Right kidney (tissue), 1 donor: ENCODE measurements around the gene BRD3.

Source experiments
- DNase-seq: peaks from one replicate; pipeline ENCODE4 v3.0.0-alpha.2; 2016

Gene BRD3

DNA sequence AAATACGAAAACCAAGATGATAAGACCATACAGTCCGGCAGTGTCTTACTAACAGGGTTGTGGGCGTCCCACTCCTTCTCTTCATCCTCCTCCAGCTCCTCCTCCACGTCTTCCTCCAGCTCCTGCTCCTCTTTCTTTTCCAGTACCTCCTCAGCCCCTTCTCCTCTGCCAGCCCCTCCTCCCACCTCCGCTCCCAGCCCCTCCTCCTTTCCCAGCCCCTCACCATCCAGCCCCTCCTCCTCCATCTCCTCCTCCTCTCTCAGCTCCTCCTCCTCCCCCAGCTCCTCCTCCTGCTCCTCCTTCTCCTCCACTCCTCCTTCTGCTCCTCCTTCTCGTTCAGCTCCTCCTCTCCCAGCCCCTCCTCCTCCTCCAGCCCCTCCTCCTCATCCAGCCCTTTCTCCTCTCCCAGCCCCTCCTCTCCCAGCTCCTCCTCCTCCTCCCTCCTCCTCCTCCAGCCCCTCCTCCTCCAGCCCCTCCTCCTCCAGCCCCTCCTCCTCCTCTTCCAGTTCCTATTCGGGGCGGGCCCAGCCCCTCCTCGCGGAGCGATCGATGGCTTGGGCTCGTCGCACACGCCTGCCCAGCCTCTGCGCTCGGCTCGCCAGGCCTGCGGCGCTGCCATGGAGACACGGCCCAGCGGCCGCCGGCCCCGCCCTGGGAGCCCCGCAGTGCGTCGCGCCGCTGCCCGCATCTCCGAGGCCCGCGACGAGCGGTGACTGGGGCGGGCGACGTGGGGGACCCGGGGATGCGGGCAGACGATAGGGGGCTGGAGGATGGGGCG, 42.8 kb downstream of the BRD3 start, which contains the start of gene BRD3OS:
Gene BRD3OS (plus strand): TSS at position 654 of the 778 bp plus-strand sequence. CDS start 1,267 bp downstream, outside the sequence.
- peak; percentile 67 for DNase-seq

GRCh38 chr9:134024214-134024792, 43.5 kb downstream of the BRD3 start:
- no peak for DNase-seq

- no peak for DNase-seq
Observed at GRCh38 chr9:134014946-134015345, 52.9 kb downstream of the BRD3 start.

- DNase-seq = no peak
Observed at GRCh38 chr9:134011401-134011800, 56.4 kb downstream of the BRD3 start.

GRCh38 chr9:134010310-134011173, 57.3 kb downstream of the BRD3 start:
- no peak for DNase-seq

GRCh38 chr9:134007571-134007970, 60.3 kb downstream of the BRD3 start:
- no peak for DNase-seq

- DNase-seq = no peak
Observed at GRCh38 chr9:134007150-134007549, 60.7 kb downstream of the BRD3 start.

DNA sequence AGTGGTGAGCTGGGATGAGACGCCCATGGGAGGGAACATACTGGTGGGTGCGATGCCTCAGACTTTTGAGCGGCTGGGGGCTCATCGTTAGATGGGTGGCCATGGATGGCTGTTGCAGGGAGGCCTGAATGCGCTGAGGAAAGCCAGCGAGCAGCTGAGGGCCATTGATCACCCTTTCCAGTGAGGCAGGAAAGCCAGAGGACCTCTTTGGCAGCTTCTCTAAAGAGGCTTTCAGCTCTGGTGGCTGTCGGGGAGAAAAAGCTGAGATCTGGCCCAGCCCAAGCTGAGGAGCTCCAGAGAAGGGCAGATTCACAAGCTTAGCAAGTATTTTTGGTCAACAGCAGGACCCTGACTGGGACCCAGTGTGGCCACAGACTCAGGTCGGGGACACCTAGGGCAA, 62.4 kb downstream of the BRD3 start:
- no peak for DNase-seq

DNA sequence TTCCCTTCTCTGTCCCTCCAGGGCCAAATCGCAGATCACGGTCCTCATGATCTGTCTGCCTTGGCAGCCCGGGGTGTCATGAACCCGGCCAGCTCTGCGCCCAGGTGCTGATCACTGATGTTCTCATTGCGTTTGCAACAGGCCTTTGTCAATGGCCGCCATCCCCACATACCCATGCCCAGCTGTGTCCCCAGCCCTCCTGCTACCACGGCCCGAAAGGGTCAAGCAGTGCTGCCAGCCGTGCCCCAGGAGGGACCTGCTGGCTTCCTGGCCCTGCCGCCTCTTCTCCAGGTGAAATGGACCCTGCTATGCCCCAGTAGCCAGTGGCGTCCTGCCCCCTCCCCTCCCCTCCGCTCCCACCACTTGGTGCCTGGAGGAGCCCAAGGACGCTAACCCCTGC, 62.9 kb downstream of the BRD3 start:
- no peak for DNase-seq

DNA sequence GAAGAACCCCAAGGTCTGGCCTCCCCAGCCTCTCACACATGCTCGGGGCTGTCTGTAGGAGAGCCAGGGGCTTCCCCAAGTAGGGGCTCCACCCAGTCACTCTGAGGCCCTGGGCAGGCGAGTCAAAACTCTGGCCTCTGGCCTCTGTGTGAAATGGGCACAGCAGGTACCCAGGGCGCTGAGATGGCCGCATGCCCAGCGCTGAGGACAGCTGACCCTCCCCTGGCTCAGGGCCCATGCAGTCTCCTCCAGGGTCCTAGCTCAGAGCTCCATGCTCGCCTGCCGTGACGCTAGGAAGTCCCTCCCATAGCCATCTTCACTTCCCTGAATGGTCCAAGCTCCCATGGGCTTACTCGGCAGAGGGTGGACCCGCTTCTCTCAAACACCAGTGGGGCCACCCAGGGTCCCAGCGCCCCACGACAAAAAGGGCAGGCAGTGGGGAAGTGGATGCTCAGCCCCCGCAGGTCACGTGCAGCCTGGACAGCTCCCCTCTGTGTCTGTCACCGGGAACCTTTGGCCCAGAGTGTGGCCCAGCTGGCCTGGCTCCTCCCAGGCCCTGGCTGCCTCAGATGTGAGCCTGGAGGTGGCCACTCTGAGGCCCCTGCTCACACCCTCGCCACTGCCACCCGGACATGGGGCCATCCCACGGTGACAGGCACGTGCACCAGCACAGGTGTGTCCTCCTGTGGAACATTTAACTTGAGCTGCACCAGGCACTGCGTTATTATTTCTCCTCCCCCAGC, 63.5 kb downstream of the BRD3 start:
- no peak for DNase-seq

DNA sequence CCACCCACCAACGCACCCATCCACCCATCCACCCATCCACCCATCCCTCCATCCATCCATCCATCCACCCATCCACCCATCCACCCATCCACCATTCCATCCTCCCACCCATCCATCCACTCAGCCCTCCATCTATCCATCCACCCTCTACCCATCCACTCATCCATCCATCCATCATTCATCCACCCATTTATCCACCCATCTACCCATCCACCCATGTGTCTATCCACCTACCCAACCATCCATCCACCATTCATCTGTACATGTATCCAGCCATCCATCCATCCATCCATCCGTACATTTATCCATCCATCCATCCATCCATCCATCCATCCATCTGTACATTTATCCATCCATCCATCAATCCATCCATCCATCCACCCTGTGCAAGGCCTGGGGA, 64.6 kb downstream of the BRD3 start:
- no peak for DNase-seq

GRCh38 chr9:134002796-134003195, 65.0 kb downstream of the BRD3 start:
- no peak for DNase-seq

DNA sequence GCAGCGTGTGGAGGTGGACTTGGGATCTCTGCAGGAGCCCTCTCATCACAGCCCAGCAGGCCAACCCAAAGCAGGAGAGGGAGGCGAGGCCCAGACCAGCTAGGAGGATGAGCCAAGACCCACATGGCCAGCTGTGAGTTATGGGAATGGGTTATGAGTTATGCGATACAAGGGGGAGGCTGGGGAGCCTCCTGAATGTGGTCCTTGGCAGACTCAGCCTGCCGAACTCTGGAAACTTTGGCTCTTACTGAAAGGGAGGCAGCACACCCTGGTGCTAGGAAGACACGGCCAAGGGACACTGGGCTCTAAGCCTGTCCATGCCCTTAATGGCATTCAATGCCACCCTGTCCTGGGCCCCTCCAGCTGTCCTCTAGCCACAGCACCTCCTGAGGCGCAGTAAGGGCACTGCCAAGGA, 68.0 kb downstream of the BRD3 start:
- DNase-seq = peak; percentile 2

GRCh38 chr9:133998915-133999595, 68.8 kb downstream of the BRD3 start:
- DNase-seq = no peak

DNA sequence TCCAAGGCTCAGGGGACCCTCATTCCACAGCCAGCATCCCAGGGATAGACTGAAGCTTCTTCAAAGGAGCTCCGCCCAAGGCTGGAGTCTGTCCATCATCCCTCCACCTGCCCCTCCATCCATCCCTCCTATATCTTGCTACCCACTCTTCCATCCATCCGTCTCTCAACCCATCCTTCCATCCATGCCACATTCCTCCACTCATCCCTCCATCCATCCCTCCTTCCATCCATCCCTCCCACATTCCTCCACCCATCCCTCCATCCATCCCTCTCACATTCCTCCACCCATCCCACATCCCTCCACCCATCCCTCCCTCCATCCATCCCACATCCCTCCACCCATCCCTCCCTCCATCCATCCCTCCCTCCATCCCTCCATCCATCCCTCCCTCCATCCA, 70.2 kb downstream of the BRD3 start:
- DNase-seq = no peak

GRCh38 chr9:133996531-133997520, 71.0 kb downstream of the BRD3 start:
- peak; percentile 1 for DNase-seq

DNA sequence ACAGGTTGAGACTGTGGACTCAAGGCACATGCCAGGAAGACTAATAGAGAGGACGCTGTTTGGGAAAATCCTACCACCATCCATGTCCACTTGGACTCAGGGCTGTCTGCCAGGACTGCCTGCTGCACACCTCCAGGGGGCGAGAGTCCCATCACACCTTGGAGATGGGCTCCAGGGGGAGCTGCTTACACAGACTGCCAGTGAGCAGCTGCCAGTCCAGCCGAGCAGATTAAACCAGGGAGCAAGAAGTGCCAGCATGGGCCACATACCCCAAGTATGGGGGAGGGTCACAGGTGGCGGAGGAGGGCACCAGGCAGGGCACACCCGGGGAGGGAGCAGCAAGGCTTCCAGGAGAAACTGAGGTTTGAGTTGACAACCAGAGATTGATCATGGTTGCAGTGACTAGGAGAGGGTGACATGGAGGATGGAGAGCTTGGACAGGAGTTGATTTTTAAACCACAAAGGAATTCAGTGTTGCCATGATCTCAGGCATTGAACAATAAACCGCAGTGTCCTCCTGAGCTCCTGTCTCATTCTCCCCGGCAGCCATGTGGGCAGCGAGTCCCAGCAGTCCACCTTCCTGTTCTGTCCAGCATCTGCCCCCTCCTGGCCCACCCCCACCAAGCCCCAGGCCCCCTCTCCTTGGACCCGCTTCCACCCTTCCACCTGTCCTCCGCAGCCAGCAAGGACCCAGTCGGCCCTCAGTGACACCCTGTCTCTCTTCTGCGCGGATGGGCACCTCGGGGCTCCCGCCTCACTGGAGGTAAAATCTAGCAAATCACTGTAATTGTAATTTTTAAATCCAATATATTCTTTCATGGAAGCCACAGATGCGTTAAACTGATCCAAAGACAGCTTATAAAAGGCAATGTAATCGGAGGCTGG, 72.6 kb downstream of the BRD3 start:
- peak; percentile 6 for DNase-seq

DNA sequence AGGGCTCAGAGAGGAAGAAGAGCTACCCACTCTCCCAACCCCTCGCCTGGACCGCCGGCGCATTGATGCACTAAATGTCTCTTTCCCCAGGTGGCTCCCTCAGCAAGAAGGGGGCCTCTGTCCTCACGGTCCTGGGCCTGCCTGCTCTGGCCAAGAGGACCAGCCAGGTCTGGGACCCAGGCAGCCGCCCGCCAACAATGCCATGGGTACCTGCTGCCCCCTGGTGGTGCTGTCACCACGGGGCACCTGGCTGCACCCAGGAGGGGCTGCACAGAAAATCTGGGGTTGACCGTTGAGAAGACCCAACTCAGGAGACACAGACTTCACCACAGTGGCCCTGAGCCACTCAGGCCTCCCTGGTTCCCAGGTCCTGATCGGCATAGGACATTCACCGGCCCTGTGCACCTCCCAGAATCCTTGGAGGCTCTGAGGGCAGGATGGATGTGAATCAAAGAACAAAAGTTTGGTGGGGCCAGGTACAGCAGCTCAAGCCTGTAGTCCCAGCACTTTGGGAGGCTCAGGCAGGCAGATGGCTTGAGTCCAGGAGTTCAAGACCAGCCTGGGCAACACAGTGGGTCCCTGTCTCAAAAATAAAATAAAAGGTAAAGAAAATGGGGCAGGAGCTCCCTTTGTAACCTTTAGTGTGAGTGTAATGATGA, 73.3 kb downstream of the BRD3 start:
- peak; percentile 80 for DNase-seq
